GM21390 (cell line): ENCODE results near the gene FSD1.
"Not testable (repeated sequence)": the region's sequence is repeated elsewhere in the genome, so short reads cannot be mapped to it uniquely, and the experiment has no call there.

Source experiments
- ATAC-seq: cut with Tn5 transposase; IDR thresholded peaks from one replicate; pipeline ENCODE4 v1.9.1; 2021; ENCODE audit not compliant: unreplicated experiment

FSD1 gene

GRCh38 chr19:4342314-4342614, 37.9 kb downstream of the FSD1 start:
- ATAC-seq, result no peak

DNA sequence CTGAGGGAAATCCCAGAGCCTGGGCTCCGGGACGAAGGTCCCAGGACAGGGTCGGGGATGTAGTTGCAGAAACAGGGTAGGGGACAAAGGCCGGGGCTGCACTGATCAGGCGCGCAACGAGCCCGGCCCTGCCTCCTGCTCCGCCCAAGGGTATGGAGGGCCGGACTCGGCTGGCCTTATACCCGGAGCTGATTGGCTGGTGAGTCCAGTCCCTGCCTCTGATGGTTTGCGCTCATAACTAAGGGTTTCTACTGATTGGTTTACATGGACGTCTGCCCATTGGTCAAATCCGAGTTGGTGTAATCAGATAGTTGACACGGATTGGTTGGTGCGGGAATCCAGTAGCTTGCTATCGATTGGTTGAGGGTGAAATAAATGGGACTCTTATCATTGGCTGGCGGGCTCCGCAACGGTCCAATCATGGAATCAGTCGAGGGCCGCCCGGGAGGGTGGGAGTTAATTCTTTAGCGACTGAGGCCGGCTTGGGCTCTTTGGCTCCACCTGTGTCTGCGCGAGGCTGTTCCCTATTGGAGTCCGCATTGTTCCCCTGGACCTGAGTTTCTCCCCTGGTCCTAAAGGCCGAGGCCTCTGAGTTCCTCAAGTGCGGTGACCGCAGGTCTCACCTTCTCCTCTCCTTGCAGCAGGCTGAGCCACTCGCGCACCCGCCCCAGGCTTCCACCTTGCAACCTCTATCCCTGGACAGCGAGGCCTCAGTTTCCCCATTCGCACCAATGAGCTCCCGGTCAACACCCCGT, 38.4 kb downstream of the FSD1 start:
- peak; percentile 76 for ATAC-seq

DNA sequence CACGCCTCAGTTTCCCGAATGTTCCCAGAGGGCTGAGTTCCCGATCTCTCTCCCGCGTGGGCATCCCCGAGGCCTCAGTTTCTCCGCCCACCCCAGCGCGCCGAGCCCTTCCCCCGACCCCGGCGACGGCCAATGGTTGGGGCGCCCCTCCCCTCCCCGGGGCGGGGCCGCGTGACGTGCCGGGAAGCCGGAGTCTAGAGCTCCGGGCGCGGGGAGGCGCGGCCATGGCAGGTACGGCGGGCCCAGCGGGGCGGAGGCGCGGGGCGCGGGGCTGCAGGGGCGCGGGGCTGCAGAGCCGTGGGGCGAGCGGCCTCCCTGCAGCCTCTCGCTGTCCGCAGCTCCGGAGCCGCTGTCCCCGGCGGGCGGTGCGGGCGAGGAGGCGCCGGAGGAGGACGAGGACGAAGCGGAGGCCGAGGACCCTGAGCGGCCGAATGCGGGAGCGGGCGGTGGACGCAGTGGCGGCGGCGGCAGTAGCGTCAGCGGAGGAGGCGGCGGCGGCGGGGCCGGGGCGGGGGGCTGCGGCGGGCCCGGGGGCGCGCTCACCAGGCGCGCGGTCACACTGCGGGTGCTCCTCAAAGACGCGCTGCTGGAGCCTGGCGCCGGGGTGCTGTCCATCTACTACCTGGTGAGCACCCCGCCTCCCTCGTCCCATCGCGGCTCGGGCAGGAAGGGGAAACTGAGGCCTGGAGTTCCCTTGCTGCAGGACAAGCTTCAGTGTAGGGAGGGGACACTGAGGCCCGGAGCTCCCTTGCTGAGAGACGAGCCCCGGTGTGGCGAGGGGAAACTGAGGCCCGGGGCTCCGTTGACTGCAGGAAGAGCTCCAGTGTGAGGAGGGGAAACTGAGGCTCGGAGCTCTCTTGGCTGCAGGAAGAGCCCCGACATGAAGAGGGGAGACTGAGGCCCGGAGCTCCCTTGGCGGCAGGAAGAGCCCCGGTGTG, 39.2 kb downstream of the FSD1 start, which contains the start of gene MPND:
Gene MPND (plus strand): TSS at position 193 of the 938 bp plus-strand sequence. CDS start 32 bp downstream, at position 225.
- peak; percentile 53 for ATAC-seq

DNA sequence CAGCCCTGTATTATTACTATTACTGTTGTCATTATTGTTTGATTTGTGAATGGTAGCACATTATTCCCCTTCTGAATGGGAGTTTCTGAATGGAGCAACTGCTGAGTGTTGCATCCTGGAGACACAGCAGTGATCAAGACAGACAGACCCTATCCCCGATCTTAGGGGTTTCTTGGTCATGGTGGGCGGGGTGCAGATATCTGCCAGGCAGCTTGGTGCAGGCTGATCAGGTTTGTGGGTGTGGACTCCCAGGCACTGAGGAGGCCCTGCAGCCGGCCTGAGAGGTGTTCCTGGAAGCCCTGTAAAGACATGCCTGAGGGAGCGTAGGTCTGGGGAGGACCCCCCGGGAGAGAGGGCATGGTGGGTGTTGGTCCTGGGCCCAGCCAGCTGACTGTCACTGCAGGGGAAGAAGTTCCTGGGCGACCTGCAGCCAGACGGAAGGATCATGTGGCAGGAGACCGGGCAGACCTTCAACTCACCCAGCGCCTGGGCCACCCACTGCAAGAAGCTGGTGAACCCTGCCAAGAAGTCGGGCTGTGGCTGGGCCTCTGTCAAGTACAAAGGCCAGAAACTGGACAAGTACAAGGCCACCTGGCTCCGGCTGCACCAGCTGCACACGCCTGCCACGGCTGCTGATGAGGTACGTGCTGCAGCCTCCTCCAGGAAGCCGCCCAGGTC, 41.1 kb downstream of the FSD1 start:
- no peak for ATAC-seq

DNA sequence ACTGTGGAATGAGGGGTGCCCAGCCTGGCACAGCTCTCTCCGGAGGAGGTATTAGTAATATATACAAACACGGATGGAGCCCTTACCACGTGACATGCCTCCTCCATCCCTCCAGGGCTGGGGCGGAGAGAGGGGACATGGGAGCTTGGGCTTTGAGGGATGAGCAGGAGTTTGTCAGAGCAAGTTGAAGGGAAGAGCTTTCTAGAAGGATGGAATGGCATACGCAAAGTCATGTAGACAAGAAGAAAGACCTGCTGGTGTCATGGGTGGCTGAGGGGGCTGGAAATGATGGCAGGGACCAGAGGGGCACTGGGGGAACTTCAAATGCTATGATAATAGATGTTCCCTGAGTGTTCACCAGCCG, 41.6 kb downstream of the FSD1 start:
- no peak for ATAC-seq

DNA sequence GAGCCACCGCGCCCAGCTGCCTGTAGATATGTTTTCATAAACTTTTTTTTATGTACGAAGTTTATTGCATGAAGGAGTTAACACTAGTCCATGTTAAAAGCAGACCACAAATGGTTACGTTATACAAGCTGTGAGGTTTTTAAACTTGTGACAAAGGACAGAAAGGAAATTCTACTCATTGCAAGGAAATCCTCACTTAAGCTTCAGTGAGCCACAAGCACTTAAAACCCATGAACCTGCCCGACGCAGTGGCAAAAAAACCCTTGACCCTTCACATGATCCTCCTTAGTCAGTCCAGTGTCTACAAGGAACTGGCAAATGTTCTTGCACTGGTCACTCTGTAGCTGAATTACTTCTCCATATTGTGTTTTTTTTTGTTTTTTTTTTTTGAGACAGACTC, 43.1 kb downstream of the FSD1 start:
- no peak for ATAC-seq

- not testable (repeated sequence) for ATAC-seq
Observed at GRCh38 chr19:4349225-4349624, 44.8 kb downstream of the FSD1 start.

- no peak for ATAC-seq
Observed at GRCh38 chr19:4350111-4350510, 45.7 kb downstream of the FSD1 start.

- no peak for ATAC-seq
Observed at GRCh38 chr19:4350726-4351125, 46.3 kb downstream of the FSD1 start.

DNA sequence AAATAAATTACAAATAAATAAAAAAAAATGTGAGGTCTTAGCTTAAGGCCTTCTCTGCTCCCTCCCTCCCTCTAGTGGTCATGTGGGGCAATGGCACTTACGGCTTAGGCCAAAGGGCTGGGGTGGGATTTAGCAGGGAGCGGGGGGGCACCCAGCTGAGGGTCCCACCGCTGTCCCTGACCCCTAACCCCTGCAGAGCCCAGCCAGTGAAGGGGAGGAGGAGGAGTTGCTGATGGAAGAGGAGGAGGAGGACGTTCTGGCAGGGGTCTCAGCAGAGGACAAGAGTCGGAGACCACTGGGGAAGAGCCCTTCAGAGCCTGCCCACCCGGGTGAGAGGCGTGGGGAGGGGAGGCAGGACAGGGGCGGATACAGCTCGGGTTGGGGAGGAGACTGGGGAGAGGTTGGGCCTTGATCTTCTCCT, 48.3 kb downstream of the FSD1 start:
- no peak for ATAC-seq

- ATAC-seq, result no peak
Observed at GRCh38 chr19:4354282-4354681, 49.9 kb downstream of the FSD1 start.

DNA sequence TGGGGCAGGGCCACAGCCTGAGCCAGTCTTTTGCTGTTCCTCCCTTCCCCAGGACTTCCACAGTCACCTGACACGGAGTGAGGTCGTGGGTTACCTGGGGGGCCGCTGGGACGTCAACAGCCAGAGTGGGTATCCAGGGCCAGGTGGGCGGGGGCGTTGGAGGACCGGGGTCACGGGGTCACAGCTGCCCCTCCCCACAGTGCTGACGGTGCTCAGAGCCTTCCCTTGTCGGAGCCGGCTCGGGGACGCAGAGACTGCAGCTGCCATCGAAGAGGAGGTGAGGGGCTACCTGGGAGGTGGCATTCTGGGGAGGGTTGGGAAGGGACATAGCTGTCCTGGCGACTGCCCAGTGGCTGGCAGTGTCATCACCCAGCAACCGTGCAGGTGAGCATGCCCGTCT, 50.5 kb downstream of the FSD1 start:
- no peak for ATAC-seq

- no peak for ATAC-seq
Observed at GRCh38 chr19:4357095-4357797, 52.8 kb downstream of the FSD1 start.

DNA sequence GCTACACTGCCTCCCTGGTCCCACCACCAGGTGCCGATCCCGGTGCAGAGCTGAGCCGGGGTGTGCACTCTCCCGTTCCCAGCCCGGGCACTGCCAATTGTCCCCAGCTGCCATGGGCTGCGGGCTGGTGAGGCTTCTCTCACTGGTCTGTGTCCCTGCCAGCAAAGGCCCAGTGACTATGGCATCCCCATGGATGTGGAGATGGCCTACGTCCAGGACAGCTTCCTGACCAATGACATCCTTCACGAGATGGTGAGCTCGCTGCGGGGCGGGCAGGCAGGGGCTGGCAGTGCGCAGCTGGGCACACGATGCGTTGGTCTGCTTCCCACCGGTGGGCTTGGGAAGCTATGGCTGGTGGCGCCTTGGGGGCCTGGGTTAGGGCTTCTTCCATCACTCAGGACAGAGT, 53.5 kb downstream of the FSD1 start:
- no peak for ATAC-seq

GRCh38 chr19:4358709-4359626, 54.6 kb downstream of the FSD1 start:
- ATAC-seq, result no peak

DNA sequence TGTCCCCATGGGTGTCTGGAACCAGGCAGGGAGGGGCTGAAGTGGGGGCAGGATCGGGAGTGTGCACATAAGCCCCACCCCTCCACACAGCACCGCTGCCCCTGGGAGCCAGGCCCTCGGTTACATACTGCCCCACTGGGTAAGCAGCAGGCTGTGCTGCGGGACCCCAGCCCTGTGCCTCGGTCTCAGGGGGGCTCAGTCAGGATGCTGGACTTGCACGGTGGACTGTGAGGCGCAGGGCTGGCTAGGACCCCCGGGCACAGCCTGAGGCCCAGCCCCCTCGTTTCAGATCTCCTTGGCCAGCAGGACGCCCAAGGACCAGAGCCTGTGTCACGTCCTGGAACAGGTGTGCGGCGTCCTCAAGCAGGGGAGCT, 55.2 kb downstream of the FSD1 start:
- ATAC-seq, result no peak

GRCh38 chr19:4360081-4360569, 55.7 kb downstream of the FSD1 start:
- ATAC-seq, result no peak

GRCh38 chr19:4360641-4361151, 56.3 kb downstream of the FSD1 start:
- no peak for ATAC-seq

DNA sequence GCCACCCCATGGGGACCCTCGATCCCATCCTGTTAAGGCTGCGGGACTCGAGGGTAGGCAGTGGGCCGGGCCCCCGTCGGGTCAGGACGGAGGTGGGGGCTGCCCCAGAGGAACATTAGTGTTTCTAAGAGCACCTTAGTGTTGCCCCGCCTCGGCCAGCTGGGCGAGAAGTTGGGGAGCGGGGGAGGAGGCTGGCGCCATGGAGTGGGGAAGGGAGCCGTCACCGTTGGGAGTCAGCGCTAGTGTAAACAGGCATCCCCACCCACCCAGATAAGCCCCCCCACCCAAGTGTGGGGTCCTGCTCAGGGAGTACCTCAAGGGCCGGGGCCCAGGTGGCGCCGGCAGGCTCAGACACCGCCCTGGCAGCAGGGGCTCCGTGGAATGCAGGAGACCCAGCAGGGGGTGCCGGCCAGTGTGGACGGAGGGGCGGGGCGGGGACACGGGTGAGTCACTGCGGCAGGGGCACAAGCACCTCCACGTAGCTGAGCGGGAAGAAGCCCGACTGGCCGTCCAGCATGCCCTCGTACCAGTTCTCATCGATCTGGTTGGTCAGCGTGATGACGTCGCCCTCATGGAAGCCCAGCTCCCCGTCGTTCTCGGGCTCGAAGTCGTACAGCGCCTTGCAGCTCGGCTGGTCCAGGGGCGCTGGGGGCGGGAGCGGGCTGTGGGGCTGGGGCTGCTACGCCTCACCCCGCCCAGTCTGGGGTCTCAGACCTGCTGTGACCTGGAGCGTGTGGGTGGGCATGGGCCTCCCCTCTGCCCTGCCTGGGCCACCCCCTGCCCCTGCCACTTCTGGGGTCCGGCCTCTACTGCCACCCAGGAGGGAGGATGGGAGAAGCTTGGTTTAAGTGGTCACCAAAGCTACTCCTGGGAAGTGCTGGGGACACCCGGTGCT, 57.0 kb downstream of the FSD1 start:
- ATAC-seq, result no peak
